Jurkat, Clone E6-1 (cell line): Measurements from ENCODE around the gene ULK1.

Source experiments
- DNase-seq: peaks from one replicate; pipeline ENCODE4 v3.0.0-alpha.2; 2011; ENCODE audit warnings: low read depth, low spot score
- H3K4me3 ChIP-seq: 2 replicates; pipeline ENCODE4 v1.5.1; 2011; ENCODE audit warnings: mild to moderate bottlenecking, low read length, control low read depth, moderate library complexity

Gene ULK1

GRCh38 chr12:131903270-131904255 lies 9.1 kb downstream of the ULK1 start:
- no peak for DNase-seq
- no peak overlapping the region for H3K4me3 ChIP-seq

- no peak for DNase-seq
- no peak overlapping the region for H3K4me3 ChIP-seq
These were observed 9.9 kb downstream of the ULK1 start for GRCh38 chr12:131904346-131904745.

- DNase-seq = no peak
- H3K4me3 ChIP-seq = 0 out of 2 replicates have a peak overlapping the region, but pooled peaks have one; percentile 5
These were observed 10.7 kb downstream of the ULK1 start for GRCh38 chr12:131905081-131905629.

GRCh38 chr12:131905630-131906091 lies 11.2 kb downstream of the ULK1 start:
- DNase-seq = peak; percentile 69
- 0 out of 2 replicates have a peak overlapping the region, but pooled peaks have one; percentile 5 for H3K4me3 ChIP-seq

- DNase-seq = no peak
- no peak overlapping the region for H3K4me3 ChIP-seq
These were observed 13.1 kb downstream of the ULK1 start for GRCh38 chr12:131907379-131908091.

GRCh38 chr12:131908092-131909080 lies 14.0 kb downstream of the ULK1 start:
- H3K4me3 ChIP-seq = no peak overlapping the region
- no peak for DNase-seq

GRCh38 chr12:131909081-131909751 lies 14.8 kb downstream of the ULK1 start:
- H3K4me3 ChIP-seq = no peak overlapping the region
- no peak for DNase-seq

- H3K4me3 ChIP-seq = no peak overlapping the region
- no peak for DNase-seq
These were observed 15.4 kb downstream of the ULK1 start for GRCh38 chr12:131909752-131910219.

GRCh38 chr12:131910302-131911027 lies 16.0 kb downstream of the ULK1 start:
- no peak overlapping the region for H3K4me3 ChIP-seq
- DNase-seq = no peak

GRCh38 chr12:131911028-131911650 lies 16.7 kb downstream of the ULK1 start:
- no peak for DNase-seq
- no peak overlapping the region for H3K4me3 ChIP-seq

GRCh38 chr12:131911851-131912477 lies 17.5 kb downstream of the ULK1 start:
- no peak for DNase-seq
- no peak overlapping the region for H3K4me3 ChIP-seq

- H3K4me3 ChIP-seq = no peak overlapping the region
- no peak for DNase-seq
These were observed 18.3 kb downstream of the ULK1 start for GRCh38 chr12:131912518-131913274.

GRCh38 chr12:131913666-131914065 lies 19.2 kb downstream of the ULK1 start:
- no peak overlapping the region for H3K4me3 ChIP-seq
- DNase-seq = no peak

- no peak overlapping the region for H3K4me3 ChIP-seq
- DNase-seq = no peak
These were observed 19.8 kb downstream of the ULK1 start for GRCh38 chr12:131914179-131914702.

- DNase-seq = no peak
- H3K4me3 ChIP-seq = no peak overlapping the region
These were observed 20.7 kb downstream of the ULK1 start for GRCh38 chr12:131915000-131915689.
